GM19452 (cell line): Measurements from ENCODE around the gene BAIAP3.

Experiments used
- ATAC-seq: cut with Tn5 transposase; IDR thresholded peaks from one replicate; pipeline ENCODE4 v1.9.1; 2021; ENCODE audit not compliant: unreplicated experiment

The BAIAP3 gene

DNA sequence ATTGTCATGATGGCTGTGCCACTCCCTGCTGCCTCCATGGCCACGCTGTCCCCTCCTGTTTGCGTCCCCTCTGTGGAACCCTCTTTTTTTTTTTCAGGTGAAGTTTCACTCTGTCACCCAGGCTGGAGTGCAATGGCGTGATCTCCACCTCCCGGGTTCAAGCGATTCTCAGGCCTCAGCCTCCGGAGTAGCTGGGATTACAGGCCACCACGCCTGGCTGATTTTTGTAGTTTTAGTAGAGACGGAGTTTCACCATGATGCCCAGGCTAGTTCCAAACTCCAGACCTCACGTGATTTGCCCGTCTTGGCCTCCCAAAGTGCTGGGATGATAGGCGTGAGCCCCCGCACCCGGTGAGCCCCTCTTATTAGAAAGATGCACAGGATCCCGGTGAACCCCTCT, 35.0 kb upstream of the BAIAP3 start:
- ATAC-seq = no peak

DNA sequence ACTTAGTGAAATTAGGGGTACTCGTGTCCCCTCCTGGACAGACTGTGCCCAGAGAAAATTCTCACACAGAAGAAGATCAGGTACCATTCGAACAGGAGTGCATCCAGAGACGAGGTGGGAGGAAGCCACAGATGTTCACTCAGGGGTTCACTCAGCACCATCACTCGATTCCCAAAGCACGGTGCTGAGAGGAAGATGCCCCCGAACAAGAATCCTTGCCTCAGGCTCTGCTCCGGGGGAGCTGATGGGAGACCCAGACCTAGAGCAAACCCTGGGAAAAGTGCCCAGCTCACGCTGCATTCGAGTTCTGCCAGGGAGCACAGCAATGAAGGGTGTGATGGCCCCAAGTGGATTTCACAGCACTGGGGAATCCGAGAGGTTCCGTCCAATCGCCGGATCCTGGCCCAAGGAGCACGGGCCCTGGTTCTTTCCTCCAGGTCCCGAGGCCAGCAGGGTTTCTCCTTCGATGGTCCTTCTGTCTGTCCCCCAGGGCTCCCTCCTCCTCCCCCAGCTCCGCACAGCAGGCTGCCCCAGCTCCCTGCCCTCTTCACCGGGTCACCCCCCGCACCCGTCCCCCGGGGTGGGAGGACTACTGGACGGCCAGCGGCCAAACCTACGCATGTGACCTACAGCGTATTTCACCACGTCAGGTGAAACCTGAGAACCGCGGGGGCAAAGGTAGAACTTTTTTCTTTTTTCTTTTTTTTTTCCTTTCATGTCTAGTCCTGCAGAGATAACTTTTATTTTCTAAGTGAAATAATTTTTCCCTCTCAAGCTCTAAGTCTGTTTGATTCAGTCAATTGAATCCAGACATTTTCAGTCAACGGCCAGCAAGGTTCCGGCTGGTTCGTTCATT, 34.2 kb upstream of the BAIAP3 start:
- no peak for ATAC-seq

DNA sequence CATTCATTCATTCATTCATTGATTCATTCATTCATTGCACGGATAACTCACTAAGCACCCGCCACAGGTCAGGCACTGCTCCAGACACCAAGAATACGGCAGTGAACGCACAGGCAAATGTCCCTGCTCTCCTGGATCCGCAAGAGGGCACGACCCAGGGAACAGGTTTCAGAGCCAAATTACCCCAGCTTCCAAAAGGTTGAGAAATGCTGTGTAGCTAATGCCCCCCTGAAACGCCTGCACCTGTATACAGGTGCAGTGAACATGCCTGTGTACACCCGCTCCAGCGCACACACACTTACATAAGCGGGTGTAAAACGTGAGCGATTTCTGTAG, 33.6 kb upstream of the BAIAP3 start:
- ATAC-seq = no peak

DNA sequence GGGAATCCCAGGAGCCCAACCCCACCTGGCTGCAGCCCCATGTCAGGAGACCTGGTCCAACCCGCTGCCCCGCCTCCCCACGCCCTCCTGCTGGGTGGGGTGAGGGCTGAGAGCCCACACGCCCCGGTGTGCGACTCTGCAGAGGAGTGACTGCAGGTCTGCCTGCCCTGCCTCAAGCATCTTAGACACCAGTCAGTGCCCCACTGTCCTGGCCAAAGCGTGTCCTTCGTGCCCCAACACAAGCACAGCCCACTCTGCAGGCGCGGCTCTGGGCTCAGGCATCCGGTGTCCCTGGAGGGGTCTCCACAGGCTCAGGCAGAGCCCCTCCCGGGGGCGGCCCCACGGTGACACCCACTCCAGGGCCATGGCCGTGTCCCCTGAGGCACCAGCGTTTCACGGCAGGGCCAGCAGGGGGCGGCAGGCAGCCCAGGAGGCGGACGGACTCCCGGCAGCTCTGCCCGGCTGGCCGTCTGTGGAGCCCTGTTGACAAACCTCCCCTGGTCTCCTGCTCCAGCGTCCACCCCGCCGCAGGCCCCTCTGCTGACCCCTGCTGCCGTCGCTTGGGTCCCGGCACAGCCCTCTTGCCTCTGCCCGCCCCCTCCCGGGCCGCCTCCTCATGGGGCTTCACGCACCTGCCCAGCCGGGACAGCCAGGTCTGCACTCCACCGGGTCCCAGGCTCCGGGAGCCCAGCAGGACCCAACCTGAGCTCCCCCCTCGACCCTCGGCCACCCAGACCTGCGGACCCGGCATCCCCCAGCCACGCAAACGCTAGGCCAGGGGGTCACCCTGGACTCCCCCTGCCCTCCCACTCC, 32.6 kb upstream of the BAIAP3 start:
- no peak for ATAC-seq

DNA sequence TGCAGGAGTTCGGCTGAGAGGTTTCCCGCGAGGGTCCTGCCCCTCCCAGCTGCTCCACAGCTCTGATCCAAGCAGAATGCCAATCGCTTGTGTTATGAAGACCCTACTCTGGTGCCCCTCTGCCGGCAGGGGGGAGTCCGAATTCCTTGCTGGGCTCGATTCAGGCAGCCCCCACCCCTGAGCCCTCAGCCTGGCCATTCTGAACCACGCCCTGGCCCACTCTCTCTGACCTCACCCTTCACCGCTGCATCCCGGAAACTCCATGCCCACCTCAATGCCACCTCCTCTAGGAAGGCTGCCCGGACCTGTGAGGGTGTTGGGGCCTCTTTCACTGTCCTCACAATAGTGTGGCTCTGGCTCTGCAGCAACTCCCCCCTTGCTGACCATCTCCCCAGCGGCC, 31.9 kb upstream of the BAIAP3 start:
- no peak for ATAC-seq

DNA sequence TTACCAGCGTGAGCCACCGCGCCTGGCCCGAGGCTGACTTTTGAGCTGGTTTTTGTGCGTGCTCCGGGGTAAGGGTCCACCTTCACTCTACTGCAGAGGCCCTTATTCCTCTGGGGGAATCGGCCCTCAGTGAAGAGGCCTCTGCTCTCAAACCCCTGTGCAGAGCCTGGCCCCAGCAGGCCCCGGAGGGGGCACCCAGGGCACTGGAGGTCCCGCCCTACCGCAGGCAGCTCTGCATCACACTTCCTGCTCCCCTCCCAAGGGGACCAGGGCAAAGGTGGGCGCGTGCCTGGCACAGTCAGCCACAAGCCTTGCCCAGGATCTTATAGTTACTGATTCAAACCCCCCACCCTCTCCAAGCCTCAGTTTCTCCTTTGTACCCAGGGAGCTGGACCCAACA, 27.6 kb upstream of the BAIAP3 start:
- no peak for ATAC-seq

DNA sequence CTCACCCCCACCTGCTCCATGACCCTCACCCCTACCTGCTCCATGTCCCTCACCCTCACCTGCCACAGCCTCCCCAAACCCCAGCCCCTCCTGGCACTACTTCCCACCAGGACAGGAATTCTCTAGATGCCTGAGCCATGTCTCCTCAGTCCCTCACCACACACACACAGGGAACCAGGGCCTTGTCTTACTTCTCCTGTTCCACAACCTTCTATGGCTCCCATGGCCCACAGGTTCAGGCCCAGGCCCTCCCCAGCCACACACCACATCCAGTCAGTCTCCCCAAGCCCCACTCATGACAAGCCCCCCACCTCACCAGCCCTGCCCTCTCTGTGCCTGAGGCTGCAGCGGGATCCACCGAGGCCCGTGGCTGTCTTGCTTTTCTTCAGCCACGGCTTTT, 27.1 kb upstream of the BAIAP3 start:
- no peak for ATAC-seq

DNA sequence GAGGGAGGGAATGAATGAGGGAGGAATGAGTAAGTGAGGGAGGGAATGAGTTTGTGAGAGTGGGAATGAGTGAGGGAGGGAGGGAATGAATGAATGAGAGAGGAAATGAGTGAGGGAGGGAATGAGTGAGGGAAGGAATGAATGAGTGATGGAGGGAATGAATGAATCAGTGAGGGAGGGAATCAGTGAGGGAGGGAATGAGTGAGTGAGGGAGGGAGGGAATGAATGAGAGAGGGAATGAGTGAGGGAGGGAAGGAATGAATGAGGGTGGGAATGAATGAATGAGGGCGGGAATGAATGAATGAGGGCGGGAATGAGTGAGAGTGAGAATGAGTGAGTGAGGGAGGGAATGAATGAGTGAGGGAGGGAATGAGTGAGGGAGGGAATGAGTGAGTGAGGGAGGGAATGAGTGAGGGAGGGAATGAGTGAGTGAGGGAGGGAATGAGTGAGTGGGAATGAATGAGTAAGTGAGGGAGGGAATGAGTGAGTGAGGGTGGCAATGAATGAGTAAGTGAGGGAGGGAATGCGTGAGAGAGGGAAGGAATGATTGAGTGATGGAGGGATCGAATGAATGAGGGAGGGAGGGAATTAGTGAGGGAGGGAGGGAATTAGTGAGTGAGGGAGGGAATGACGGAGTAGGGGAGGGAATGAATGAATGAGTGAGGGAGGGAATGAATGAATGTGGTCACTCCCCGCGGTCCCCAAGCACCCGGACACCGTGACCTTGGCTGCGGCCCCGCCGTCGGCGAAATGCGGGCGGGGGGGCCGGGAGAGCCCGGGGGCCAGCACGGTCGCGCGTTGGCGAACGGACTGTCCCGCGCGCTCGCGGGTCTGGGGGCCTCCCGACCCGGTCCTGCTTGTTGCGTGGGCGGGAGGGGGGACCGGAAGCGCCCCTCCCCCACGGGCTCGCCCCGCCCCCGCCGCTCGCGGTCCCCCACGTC, 25.1 kb upstream of the BAIAP3 start:
- peak; percentile 14 for ATAC-seq

DNA sequence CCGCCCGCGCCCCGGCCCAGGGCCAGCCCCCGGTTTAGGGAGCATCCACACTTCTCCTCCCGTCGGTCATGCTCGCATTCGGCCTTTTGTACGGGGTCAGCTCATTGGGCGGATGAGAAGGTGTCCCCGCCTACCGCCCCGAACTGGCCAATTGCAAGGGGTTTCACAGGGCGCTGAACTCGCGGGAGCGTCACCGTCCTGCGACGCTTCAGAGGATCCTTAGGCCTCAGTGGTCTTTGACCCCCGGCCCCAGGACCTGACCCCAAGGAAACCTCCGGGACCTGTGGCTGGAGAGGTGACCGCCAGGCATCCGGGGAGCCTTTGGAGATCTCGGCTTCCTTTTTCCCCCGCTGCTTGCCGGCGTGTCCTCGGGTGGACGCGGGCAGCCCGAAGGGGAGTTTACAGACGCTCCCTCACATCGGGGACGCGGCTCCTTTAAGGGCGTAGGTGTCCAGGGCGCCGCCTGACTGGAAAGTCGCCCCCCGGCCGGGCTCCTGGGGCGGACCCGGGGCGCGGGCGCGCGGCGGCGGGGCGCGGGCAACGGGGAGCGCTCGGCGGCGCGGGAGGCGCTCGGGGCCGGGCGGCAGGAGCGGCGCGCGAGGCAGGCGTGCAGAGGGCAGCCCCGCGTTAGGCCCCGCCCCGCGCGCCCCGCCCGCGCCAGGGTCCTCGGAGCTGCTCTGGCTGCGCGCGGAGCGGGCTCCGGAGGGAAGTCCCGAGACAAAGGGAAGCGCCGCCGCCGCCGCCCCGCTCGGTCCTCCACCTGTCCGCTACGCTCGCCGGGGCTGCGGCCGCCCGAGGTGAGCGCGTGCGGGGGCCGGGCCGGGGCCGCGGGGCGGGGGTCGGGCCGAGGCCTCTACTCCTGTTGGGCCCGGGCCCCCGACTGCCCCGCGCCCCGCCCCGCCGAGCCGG, 24.2 kb upstream of the BAIAP3 start, which contains the start of gene UBE2I:
TSS of gene UBE2I (plus strand) at position 660 of the 909 bp plus-strand sequence. CDS start 4,395 bp downstream, outside the sequence.
- peak; percentile 54 for ATAC-seq

DNA sequence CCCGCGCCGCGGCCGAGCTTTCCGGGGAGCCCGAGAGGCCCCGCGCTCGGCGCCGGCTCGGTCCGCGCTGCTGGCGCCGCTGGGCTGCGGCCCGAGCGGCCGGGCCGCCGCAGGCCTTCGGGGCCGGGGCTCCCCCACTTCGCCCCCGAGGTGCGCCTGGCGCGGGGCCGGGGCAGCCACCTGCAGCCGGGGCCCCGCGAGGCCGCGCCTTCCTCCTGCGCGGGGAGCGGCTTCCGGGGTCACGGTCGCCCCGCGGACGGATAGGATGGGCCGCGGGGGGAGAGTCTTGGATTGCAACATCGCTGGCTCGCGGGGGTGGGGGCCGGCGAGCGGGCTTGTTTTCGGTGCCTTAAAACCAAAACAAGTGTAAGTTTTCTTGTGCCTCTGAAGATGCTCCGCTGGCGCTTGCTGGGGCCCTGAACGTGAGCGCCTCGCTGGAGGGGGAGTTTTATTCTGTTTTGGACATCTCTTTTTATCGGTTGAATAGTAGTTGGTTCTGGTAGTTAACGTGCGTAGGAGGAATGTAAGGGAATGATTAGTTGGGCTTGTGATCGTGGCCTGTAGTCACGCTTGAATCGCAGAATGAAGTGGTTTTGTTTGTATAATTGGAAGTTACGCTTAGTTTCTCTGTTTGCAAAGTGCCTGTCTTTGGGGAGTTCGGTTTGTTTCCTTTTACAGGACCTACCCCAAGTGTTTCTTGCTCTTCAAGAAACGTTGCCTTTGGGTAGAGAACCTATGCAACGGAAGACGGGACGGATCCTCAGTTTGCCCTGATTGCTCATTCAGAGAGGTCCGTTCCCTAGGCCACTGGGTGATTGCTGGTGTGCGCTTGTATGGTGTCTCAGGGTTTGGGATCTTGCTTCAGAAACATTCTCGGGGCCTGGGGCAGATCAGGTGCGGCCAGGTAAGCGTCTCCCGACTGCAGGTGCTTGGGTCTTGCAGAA, 23.3 kb upstream of the BAIAP3 start:
- no peak for ATAC-seq

DNA sequence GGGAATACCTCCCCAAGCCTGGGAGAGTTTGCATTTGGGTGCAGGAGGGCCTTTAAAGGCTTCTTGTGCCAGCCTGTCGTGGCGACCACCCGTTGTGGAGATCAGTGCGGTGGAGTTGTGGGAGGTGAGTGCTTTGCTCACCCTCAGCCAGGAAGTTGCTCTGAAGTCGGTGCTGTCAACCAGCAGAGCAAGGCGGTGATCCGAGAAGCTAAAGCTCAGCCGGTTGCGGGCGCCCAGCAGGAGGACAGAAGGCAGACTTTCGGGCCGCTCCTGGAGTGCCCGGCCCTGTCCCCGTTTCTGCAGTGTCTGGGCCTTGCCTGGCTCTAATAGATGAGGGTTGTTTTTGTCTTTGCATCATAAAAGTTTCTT, 22.6 kb upstream of the BAIAP3 start:
- no peak for ATAC-seq

DNA sequence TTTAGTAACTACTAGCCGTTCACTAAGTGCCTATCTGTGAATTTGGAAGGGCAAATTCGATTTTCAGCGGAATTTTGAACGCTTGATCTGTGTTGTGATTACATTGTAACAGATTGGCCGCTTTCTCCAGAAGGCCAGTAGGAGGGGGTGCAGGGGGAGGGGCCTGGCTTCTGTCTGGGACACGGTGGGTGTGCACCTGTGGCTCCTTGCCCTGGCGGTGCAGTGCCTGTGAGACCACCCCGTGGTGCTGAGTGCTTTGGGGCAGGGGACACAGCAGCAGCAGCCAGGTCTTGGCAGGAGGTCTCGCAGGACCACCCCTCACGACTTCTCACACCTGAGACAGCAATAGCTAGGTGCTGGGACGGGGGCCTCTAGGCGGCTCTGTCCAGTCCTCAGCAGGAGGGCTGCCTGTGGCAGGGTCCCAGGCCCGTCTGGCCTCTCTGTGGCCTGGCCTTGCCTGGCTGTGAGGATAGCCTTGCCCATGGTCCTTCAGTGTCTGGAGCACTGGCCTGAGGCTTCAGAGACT, 22.2 kb upstream of the BAIAP3 start:
- no peak for ATAC-seq

DNA sequence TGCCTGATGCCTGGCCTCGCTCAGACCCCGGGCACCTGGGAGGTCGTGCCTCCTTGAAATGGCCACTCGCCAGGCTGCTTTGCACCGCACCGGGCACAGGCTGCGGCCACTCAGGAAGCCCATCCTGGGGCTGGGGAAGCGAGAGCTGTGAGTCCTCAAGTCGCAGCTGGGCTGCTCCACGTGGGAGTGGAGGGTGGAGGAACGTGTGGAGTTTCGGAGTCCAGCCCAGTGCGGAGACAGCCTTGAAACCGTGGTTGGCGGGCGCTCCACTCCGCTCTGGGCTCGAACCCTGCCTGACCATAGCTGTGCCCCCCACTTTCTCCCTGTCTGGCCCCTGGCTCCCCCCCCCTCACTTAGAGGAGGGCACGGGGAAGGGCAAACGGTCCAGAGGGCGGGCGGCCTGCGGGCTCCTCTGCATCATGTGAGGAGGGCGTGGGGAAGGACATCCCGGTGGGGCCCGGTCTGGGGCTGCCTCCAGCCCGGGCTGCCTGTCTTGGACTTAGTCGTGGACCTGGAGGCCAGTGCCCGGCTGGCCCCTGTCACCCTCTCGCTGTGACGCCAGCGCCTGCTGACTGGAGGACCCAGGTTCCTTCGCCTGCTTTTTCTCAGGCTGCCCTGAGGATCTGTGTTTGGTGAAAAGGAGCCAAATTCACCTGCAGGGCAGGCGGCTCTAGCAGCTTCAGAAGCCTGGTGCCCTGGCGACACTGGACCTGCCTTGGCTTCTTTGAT, 21.5 kb upstream of the BAIAP3 start:
- ATAC-seq = no peak

DNA sequence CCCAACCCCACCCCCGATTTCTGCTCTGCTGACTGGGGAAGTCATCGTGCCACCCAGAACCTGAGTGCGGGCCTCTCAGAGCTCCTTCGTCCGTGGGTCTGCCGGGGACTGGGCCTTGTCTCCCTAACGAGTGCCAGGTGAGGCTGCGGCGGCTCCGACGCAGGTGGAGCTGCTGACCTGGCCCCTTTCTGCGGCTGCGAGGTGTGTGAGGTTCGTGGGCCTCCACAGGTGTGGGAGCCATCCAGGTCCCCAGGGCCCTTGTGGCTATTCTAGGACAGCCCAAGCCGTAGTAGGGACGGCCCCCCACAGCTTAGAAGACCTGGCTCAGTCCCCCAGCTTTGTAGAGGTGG, 21.0 kb upstream of the BAIAP3 start:
- ATAC-seq = no peak

DNA sequence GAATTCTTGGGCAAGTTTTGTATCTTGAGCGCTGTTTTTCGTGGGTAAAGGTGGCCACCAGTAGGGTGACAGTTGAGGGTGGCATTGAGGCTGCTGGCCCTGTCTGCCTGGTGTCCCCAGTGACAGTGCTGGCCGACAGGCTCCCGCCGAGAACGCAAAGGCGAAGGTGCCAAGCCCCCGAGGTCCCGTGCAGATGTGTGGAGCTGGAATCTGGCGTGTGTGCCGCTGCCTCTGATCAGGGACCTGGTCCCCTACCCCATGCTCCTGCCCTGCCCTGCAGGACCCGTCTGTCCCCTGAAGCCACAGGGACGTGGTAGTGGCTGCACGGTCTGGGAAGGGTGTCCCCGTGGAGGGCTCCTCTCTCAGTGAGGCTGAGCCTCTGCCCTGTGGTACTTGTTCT, 20.5 kb upstream of the BAIAP3 start:
- no peak for ATAC-seq

DNA sequence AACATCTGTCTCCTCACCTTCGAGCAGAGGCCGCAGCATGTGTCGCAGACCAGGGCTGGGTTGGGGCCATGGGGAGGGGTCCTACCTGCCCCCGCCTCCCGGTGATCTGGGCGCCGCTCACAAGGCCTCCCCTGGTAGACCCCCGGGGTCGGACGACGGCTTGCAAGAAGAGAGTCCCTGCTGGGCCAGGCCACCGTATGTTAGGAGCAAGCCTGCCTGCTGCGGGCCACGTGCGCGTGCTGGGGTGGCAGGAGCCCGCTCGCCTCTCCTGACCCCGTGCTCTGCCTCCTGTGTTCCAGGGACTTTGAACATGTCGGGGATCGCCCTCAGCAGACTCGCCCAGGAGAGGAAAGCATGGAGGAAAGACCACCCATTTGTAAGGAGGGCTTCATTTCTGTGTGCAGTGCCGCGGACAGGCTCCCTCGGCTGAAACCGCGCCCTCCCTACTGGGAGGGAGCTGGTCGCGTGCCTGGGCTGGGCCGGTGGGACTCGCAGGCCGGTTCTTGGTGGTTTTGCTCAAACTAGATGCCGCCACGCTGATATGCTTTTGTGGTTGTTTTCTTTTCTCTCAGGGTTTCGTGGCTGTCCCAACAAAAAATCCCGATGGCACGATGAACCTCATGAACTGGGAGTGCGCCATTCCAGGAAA, 19.6 kb upstream of the BAIAP3 start:
- no peak for ATAC-seq

DNA sequence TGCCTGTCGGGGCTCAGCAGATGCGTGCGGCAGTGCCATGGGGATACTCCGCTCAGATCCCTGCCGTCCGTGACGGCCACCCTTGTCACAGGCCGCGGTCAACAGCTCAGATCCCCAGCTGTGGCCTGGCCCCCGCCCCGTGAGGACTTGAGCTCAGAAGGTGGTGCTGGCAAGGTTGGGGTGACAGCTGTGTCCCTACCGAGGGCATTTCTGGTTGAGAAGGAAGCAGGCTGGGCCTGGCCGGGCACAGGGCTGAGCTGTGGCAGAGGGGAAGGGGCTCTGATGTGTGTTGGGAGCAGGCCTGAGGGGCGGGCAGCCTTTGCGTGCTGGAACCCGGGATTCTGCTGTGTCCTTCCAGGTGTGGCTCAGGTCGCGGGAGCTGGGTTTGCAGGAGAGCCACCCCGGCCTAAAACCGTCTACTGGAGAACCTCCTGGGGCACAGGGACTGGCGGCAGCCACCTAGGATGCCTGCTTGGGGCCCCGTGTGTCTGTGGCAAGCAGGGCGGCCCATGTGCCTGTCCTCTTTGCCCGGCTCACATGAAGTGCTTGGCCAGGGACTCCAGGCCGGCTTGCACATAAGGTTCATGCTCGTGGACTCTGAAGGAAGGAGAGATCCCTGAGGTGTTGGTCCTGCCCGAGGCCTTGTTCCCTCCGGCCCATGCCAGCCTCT, 18.9 kb upstream of the BAIAP3 start:
- no peak for ATAC-seq
